Measurements from ENCODE around the gene ZNF536.
"Not testable (repeated sequence)": the region's sequence is repeated elsewhere in the genome, so short reads cannot be mapped to it uniquely, and the experiment has no call there.

Gene ZNF536

DNA sequence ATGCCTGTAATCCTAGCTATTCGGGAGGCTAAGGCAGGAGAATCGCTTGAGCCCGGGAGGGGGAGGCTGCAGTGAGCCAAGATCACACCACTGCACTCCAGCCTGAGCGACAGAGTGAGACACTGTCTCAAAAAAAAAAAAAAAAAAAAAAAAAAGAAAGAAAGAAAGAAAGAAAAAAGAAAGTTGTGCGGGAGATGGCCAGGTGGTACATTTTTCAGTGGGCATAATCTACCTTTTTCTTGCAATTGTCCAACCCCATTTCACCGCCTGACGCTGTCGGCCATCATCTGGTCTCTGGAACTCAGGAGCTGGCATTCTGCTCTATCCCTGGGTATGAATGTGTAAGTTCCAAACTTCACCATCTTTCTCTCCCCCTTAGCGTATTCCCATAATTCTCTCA lies 73.9 kb downstream of the ZNF536 start:
- DNase-seq (ENCODE audit: low read depth, low spot score) = not testable (repeated sequence)

DNA sequence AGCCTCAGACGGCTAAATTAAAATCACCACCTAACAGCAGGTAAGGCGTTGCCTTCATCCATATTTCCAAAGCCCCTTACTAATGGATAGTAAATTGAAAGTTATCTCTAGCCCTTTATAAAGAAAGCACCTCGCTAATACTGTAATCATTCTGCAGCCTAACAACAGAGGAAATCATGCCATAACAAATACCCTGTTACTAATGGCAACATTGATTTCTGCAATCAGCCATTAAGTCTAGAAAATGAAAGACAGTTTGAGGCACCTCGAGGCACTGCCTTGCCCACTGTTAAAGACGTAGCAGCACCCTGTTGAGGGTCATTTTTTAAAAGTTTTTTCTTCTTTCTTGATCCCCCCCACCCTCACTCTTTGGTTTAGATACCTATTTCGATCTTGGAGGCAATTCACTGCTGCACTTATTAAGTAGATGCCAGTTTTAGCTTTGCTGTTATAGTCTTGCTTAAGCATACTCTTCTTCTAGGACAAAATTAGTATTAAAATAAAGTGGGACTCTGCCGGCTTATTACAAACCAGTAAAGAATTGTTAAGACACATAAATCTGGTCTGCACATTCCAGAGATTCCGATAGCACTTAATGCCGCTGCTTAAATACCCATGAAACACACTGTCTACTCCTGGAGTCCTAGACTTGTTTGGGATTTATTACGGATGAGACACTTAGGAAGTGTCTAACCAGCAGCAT lies 74.8 kb downstream of the ZNF536 start:
- peak; percentile 45 for DNase-seq (ENCODE audit: low read depth, low spot score)

- no peak for DNase-seq (ENCODE audit: low read depth, low spot score)
These were observed 75.3 kb downstream of the ZNF536 start for GRCh38 chr19:30447553-30447870.

GRCh38 chr19:30448386-30449077 lies 76.3 kb downstream of the ZNF536 start:
- DNase-seq (ENCODE audit: low read depth, low spot score) = no peak

GRCh38 chr19:30449078-30449590 lies 77.0 kb downstream of the ZNF536 start:
- DNase-seq (ENCODE audit: low read depth, low spot score) = no peak

GRCh38 chr19:30449673-30450072 lies 77.5 kb downstream of the ZNF536 start:
- DNase-seq (ENCODE audit: low read depth, low spot score) = peak; percentile 39

- DNase-seq (ENCODE audit: low read depth, low spot score) = peak; percentile 65
These were observed 77.9 kb downstream of the ZNF536 start for GRCh38 chr19:30450100-30450499.

DNA sequence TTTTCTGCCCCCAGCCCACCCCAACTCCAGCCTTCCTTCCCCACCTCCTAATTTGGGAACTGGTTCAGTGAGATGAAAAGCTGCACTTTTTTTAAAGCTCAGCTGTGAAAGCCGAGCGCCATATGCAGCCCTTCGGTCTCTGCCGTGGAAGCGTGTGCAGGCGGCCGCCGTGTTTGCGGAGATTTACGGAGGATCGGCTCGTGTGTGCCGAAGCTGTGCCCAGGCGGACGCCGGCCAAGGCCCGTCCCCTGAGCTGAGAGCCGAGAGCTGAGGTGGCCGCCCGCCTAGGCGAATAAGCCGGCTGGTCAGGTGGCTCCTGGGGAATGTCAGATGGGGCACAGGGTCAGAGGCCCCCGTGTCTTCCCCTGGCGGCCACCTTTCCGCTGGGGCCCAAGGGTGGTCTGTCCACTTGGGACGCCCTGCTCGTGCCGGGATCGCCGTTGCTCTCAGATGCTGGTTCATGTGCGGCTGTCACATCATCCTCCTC lies 78.7 kb downstream of the ZNF536 start:
- DNase-seq (ENCODE audit: low read depth, low spot score) = peak; percentile 33

DNA sequence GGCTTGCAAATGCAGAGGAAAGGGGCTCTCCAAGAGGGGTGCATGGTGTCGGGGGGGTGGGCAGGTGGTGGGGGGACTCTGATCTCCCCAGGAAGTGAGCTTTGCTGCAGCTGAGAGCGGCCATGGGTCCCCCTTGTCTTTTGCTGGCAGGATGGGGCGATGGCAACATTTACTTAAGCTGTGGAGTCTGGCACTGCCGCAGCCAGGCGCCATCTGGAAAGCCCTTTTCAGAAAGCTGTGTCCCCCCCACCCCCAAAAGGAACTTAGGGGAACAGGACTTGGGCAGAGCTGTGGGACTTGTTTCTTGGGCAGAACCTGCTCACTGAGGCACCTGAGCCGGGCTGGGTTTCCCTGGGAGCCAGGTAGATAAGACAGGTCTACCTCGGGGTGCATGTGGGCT lies 80.7 kb downstream of the ZNF536 start:
- DNase-seq (ENCODE audit: low read depth, low spot score) = no peak

DNA sequence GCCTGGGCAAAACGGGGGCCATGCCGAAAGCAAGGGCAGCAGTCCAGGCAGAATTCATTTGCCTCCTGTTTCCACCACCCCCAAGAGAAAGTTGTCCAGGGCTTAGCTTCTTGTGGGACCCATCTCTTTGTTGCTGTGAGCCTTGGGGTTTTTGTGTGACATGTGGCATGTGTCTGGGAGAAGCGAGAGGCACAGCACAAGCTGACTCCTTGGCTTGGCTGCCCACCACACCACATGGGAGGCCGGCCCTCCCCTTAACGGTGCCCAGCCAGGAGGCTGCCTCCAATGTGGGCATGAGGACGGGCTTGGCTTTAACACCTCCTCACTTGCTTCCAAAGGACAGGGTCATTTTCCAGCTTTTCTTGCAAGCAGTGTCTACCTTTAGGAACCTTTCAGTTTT lies 81.6 kb downstream of the ZNF536 start:
- DNase-seq (ENCODE audit: low read depth, low spot score) = no peak

GRCh38 chr19:30455881-30456280 lies 83.7 kb downstream of the ZNF536 start:
- no peak for DNase-seq (ENCODE audit: low read depth, low spot score)

DNA sequence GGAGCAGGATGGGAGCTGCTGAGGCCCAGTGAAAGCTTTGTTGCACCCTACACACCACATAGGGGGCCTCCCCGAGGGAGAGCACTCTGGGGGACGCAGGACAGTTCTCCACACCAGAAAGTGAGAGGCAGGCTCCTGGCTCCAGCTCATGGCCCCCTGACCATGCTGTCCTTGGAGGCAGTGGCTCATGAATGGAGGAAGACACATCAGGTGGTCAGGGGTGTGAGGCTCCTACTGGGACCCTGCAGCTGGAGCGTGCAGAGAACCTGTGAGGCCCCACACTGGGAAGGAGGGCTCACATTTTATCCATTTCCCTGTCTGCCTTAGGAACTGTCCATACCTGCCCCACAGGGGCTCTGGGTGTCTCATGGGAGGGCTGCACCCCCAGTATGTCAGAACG lies 85.3 kb downstream of the ZNF536 start:
- no peak for DNase-seq (ENCODE audit: low read depth, low spot score)

- no peak for DNase-seq (ENCODE audit: low read depth, low spot score)
These were observed 87.7 kb downstream of the ZNF536 start for GRCh38 chr19:30459859-30460258.

DNA sequence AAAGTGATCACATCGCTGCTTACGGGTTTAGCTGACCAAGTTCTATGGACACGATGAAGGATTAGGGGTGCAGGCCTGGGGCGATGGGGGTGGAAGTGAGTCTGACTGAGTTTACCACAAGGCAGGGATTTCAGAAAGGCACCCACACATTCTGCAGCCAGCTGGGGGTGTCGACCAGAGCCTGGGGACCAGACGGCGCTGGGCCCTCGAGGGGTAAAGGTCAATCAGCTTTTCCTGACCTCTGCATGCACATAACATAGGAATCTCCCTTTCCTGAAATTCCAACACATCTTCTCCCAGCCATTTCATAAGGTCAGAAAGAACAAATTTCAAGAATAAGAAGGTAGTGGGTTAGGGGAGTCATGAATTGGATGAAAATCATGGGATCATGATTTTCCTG lies 92.0 kb downstream of the ZNF536 start:
- no peak for DNase-seq (ENCODE audit: low read depth, low spot score)

GRCh38 chr19:30466598-30466997 lies 94.4 kb downstream of the ZNF536 start:
- DNase-seq (ENCODE audit: low read depth, low spot score) = not testable (repeated sequence)

GRCh38 chr19:30467239-30467638 lies 95.1 kb downstream of the ZNF536 start:
- DNase-seq (ENCODE audit: low read depth, low spot score) = no peak

DNA sequence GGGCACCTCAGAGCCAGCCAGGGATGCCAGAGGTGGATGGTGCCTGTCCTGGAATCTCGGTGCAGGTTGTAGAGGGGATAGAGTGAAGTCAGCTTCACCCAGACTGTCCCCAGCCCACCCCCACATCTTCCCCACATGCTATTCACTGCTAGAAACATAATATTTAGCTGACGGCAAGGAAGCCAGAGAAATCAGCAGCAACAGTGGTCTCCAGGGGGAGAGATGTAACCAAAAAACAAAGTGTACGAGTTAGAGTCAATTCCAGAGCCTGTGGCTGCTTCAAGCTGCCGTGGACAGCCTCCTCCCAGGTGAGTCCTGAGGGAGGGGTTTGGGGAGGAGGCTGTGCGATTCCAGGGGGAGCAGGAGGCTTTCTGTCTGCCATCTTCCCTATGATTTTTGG lies 97.6 kb downstream of the ZNF536 start:
- DNase-seq (ENCODE audit: low read depth, low spot score) = no peak

GRCh38 chr19:30471441-30471840 lies 99.3 kb downstream of the ZNF536 start:
- no peak for DNase-seq (ENCODE audit: low read depth, low spot score)

DNA sequence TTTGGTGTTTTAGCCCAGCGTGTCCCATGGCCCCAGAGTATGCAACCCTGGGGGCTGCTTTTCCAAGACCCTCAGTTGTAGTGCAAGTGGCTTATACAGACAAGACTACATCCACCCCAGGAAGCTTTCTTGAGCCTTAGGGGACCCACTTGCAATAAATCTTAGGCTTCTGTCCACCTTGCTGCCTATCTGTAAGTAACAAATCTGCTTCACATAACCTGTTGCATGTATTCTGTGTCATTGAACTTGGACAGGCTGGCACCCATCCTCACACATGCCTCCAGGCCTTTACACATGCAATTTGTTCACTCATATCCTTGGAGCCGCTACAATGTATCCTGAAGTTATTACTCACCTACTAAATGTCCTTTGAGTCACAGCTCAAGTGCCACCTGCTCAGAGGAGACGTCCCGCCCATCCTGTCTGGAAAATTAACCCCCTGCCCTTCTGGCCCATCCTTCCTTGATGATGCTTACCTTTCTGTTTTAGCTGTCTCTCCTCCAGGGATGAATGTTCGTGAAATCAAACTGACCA lies 101.2 kb downstream of the ZNF536 start:
- DNase-seq (ENCODE audit: low read depth, low spot score) = no peak

DNA sequence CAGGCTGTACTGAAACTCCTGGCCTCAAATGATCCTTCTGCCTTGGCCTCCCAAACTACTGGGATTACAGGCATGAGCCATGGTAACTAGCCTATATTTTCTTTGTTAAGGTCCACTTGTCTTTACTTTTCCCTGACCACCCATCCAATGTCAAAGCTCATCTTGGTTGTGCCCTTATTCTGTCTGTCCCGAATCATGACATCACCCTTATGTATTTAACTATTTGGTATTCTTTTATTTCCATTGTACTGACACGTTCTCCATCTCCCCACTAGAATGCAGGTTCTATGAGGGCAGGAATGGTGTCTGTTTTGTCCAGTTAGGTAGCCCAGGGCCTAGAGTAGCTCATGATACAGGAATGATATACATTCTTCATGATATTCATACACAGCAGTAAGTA lies 104.8 kb downstream of the ZNF536 start:
- DNase-seq (ENCODE audit: low read depth, low spot score) = no peak

DNA sequence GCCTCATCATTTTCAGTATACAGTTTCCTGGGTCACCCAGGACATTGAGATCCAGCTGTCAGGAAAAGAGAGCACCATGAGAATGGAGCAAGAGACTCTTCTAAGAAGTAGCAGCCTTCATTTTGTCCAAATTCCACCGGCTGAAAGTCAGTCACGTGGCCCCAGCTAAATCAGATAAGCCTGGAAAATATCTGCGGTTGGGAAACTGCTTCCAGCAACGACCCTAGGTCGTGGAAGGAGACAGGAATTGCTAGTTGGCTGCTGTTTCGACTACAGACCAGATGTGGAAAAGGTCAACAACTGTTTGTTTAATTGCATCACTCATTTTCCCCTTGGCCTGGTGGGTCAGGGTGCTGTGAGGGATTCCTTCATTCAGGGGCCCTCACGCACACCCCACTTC lies 107.0 kb downstream of the ZNF536 start:
- DNase-seq (ENCODE audit: low read depth, low spot score) = no peak

DNA sequence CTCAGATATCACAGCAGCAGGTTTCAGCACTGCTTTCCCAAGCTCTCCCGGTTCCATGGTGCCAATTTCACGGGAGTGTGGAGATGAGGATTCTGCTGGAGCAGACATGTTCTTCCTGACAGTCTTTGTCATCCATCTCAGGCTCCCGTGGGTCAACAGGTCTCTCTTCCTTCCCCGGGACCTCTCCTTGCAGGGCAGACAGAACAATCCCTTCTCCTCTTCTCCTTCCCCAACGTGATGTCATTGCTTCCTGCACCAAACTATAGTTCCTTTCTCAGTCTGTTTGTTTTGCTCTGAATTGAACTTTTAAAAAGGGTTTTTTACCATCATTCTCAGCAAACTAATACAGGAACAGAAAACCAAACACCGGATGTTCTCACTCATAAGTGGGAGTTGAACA lies 107.9 kb downstream of the ZNF536 start:
- DNase-seq (ENCODE audit: low read depth, low spot score) = no peak

DNA sequence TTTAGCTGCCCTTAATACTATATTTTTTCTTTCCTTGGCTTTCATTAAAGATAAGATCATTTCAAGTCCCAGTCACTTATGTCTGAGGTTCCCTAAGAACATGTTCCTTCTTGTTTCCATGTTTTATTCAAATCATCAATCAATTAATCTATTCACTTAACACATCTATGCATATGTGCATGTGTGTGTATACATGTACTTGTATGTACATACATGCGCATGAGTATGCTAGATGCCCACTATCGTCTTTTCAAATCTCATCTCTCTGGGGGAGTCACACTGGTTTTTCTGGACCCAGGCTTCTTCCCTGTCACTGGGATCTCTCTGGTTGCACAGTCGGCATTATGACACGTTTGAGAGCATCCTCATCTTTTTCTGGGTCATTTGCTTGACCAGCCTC lies 108.9 kb downstream of the ZNF536 start:
- DNase-seq (ENCODE audit: low read depth, low spot score) = no peak
